IMR-90 (cell line): ENCODE results near the gene ABCG4. TPM values are rescaled to one million over a fixed set of nuclear protein-coding genes. Genes with fewer than 3 reads are reported as not detected.

Experiments
- ATAC-seq: fragments of 200-7000 bp; cut with Tn5 transposase; 2 replicates; pipeline ENCODE4 v1.9.1; 2020; ENCODE audit warnings: low read depth, mild to moderate bottlenecking, moderate library complexity
- BruUV-seq: library from RNA; stranded (reverse); fragments of 400-500 nt; replicated peaks from 2 replicates; lab custom pipeline; 2021; lab: Mats Ljungman, UMichigan
- CTCF ChIA-PET: fragments of 300-600 bp; formaldehyde crosslinking; extraction: SDS; loops from one replicate; lab custom pipeline; 2021; ENCODE audit warnings: antibody characterized with exemption; lab: Yijun Ruan, JAX
- POLR2A ChIA-PET: fragments of 300-600 bp; sonication (Branson Sonifier 250); formaldehyde crosslinking; loops from one replicate; lab custom pipeline; 2022; ENCODE audit warnings: antibody characterized with exemption; ENCODE audit not compliant: unreplicated experiment; lab: Charles Lee
- DNase-seq: peaks from one replicate; pipeline ENCODE4 v3.0.0; 2013
- H2AFZ ChIP-seq: replicated peaks from 2 replicates; pipeline ENCODE3; 2013; ENCODE audit warnings: low read length, mild to moderate bottlenecking; ENCODE audit not compliant: poor library complexity
- H2AK5ac ChIP-seq: 2 replicates; pipeline ENCODE4 v1.6.1; 2013; ENCODE audit warnings: low read depth, low read length, inconsistent platforms
- H2AK9ac ChIP-seq: replicated peaks from 2 replicates; pipeline ENCODE3; 2013; ENCODE audit warnings: mild to moderate bottlenecking, low read depth, low read length, moderate library complexity; ENCODE audit not compliant: poor library complexity
- H2BK120ac ChIP-seq: 2 replicates; pipeline ENCODE4 v1.6.1; 2013; ENCODE audit warnings: low read depth, low read length, inconsistent platforms
- H2BK15ac ChIP-seq: 3 replicates; pipeline ENCODE4 v1.6.1; 2013; ENCODE audit warnings: low read depth, low read length, inconsistent platforms
- H2BK20ac ChIP-seq: 2 replicates; pipeline ENCODE4 v1.6.1; 2013; ENCODE audit warnings: low read depth, mild to moderate bottlenecking, inconsistent platforms, low read length, moderate library complexity
- H2BK5ac ChIP-seq: 2 replicates; pipeline ENCODE4 v1.6.1; 2013; ENCODE audit warnings: mild to moderate bottlenecking, low read depth, low read length, inconsistent platforms; ENCODE audit not compliant: poor library complexity, severe bottlenecking
- H3K14ac ChIP-seq: replicated peaks from 2 replicates; pipeline ENCODE4 v1.6.1; 2013; ENCODE audit warnings: low read depth, low read length, inconsistent platforms
- H3K18ac ChIP-seq: 2 replicates; pipeline ENCODE4 v1.6.1; 2013; ENCODE audit warnings: low read depth, low read length, control low read depth
- H3K23ac ChIP-seq: 2 replicates; pipeline ENCODE4 v1.6.1; 2013; ENCODE audit warnings: low read depth, low read length, inconsistent platforms
- H3K27ac ChIP-seq: 2 replicates; pipeline ENCODE4 v1.5.1; 2013; ENCODE audit warnings: mild to moderate bottlenecking, control low read depth, low read length; ENCODE audit not compliant: insufficient read depth
- H3K27me3 ChIP-seq: 2 replicates; pipeline ENCODE4 v1.6.1; 2013; ENCODE audit warnings: low read length; ENCODE audit not compliant: control insufficient read depth, insufficient read depth
- H3K36me3 ChIP-seq: 2 replicates; pipeline ENCODE4 v1.6.1; 2013; ENCODE audit warnings: low read length, mixed read lengths; ENCODE audit not compliant: control insufficient read depth, insufficient read depth
- H3K4ac ChIP-seq: 2 replicates; pipeline ENCODE4 v1.6.1; 2013; ENCODE audit warnings: low read depth, low read length, inconsistent platforms
- H3K4me1 ChIP-seq: 2 replicates; pipeline ENCODE4 v1.6.1; 2013; ENCODE audit warnings: low read length, mixed read lengths; ENCODE audit not compliant: control insufficient read depth, insufficient read depth
- H3K4me2 ChIP-seq: 2 replicates; pipeline ENCODE4 v1.6.1; 2013; ENCODE audit warnings: low read depth, mild to moderate bottlenecking, control low read depth, low read length, moderate library complexity
- H3K4me3 ChIP-seq: 2 replicates; pipeline ENCODE4 v1.5.1; 2013; ENCODE audit warnings: low read depth, mild to moderate bottlenecking, control low read depth, low read length, moderate library complexity; ENCODE audit not compliant: insufficient read depth
- H3K56ac ChIP-seq: 2 replicates; pipeline ENCODE4 v1.6.1; 2013; ENCODE audit warnings: low read length, inconsistent platforms; ENCODE audit not compliant: insufficient read depth; ENCODE audit errors: extremely low read depth
- H3K79me1 ChIP-seq, 2 experiments: 2 replicates each; pipeline ENCODE4 v1.6.1; 2013; ENCODE audit warnings: low read length in 2 of 2, inconsistent platforms in 1 of 2, low read depth in 1 of 2
- H3K9ac ChIP-seq: 2 replicates; pipeline ENCODE4 v1.6.1; 2013; ENCODE audit warnings: low read depth, low read length, control low read depth
- H3K9me1 ChIP-seq: 2 replicates; pipeline ENCODE4 v1.6.1; 2013; ENCODE audit warnings: low read length, inconsistent platforms; ENCODE audit not compliant: insufficient read depth
- H3K9me3 ChIP-seq: 2 replicates; pipeline ENCODE4 v1.6.1; 2013; ENCODE audit warnings: low read length; ENCODE audit not compliant: control insufficient read depth, insufficient read depth
- H4K20me1 ChIP-seq: 2 replicates; pipeline ENCODE4 v1.6.1; 2013; ENCODE audit warnings: low read length, inconsistent platforms; ENCODE audit not compliant: insufficient read depth
- H4K5ac ChIP-seq: 2 replicates; pipeline ENCODE4 v1.6.1; 2013; ENCODE audit warnings: mild to moderate bottlenecking, low read depth, low read length, control low read depth
- H4K8ac ChIP-seq, 2 experiments: 2 replicates each; pipeline ENCODE4 v1.6.1; 2013; ENCODE audit warnings: low read depth in 2 of 2, low read length in 2 of 2, control low read depth in 1 of 2, inconsistent platforms in 1 of 2
- H4K91ac ChIP-seq: 2 replicates; pipeline ENCODE4 v1.6.1; 2013; ENCODE audit warnings: low read depth, low read length, inconsistent platforms; ENCODE audit not compliant: insufficient read depth
- BHLHE40 ChIP-seq: fragments of 150-350 bp; IDR thresholded peaks from 2 replicates; pipeline ENCODE4 v1.6.1; 2016; ENCODE audit warnings: mild to moderate bottlenecking, low read depth, low read length
- CEBPB ChIP-seq: IDR thresholded peaks from 2 replicates; pipeline ENCODE4 v1.6.1; 2012; ENCODE audit warnings: low read depth, low read length, improper control_type of control experiment
- CHD1 ChIP-seq: IDR thresholded peaks from 2 replicates; pipeline ENCODE4 v1.6.1; 2012; ENCODE audit warnings: low read depth, low read length, improper control_type of control experiment
- CTCF ChIP-seq: conservative IDR thresholded peaks from 2 replicates; pipeline ENCODE4 v1.5.1; 2012; ENCODE audit warnings: mild to moderate bottlenecking, low read depth, low read length, improper control_type of control experiment
- ELK1 ChIP-seq: fragments of 150-350 bp; IDR thresholded peaks from 2 replicates; pipeline ENCODE4 v1.6.1; 2016; ENCODE audit warnings: low read depth, mild to moderate bottlenecking, low read length, moderate library complexity, borderline replicate concordance
- MAFK ChIP-seq: IDR thresholded peaks from 2 replicates; pipeline ENCODE4 v1.6.1; 2012; ENCODE audit warnings: low read depth, low read length, improper control_type of control experiment
- MAZ ChIP-seq: IDR thresholded peaks from 2 replicates; pipeline ENCODE4 v1.6.1; 2012; ENCODE audit warnings: low read depth, mild to moderate bottlenecking, low read length, improper control_type of control experiment, moderate library complexity, borderline replicate concordance
- MXI1 ChIP-seq: IDR thresholded peaks from 2 replicates; pipeline ENCODE4 v1.6.1; 2012; ENCODE audit warnings: low read depth, mild to moderate bottlenecking, low read length, moderate library complexity, borderline replicate concordance
- NFE2L2 ChIP-seq: fragments of 150-350 bp; IDR thresholded peaks from 2 replicates; pipeline ENCODE4 v1.6.1; 2016; ENCODE audit warnings: low read depth, mild to moderate bottlenecking, low read length
- POLR2A ChIP-seq: IDR thresholded peaks from 2 replicates; pipeline ENCODE4 v1.6.1; 2012; ENCODE audit warnings: mild to moderate bottlenecking, low read depth, low read length
- RAD21 ChIP-seq: IDR thresholded peaks from 2 replicates; pipeline ENCODE4 v1.6.1; 2012; ENCODE audit warnings: low read length, improper control_type of control experiment
- RCOR1 ChIP-seq: IDR thresholded peaks from 2 replicates; pipeline ENCODE4 v1.6.1; 2012; ENCODE audit warnings: mild to moderate bottlenecking, low read length, improper control_type of control experiment; ENCODE audit not compliant: insufficient replicate concordance
- RFX5 ChIP-seq: IDR thresholded peaks from 2 replicates; pipeline ENCODE4 v1.8.0; 2012; ENCODE audit warnings: low read depth, mild to moderate bottlenecking, low read length, moderate library complexity
- SMC3 ChIP-seq: fragments of 150-350 bp; IDR thresholded peaks from 2 replicates; pipeline ENCODE4 v1.6.1; 2016; ENCODE audit warnings: low read depth, mild to moderate bottlenecking, antibody characterized with exemption, low read length, moderate library complexity
- USF2 ChIP-seq: fragments of 150-350 bp; IDR thresholded peaks from 2 replicates; pipeline ENCODE4 v1.6.1; 2017; ENCODE audit warnings: mild to moderate bottlenecking, antibody characterized with exemption, low read length, low read depth
- WGBS, 2 experiments: methylation state at CpG; one replicate each; pipeline versions ENCODE4 v1.1.5 to v1.1.7; 2013; ENCODE audit warnings: missing lambda C conversion rate in 2 of 2; ENCODE audit not compliant: insufficient read length in 1 of 2; ENCODE audit errors: extremely low coverage in 2 of 2; 5-methylcytosine and 5-hydroxymethylcytosine counted together
- dilution Hi-C: fragments of 300-500 bp; cut with HindIII; formaldehyde crosslinking; loops from one replicate; pipeline ENCODE4 v1.14.3; 2018; ENCODE audit warnings: low sequenced_read_pairs; ENCODE audit not compliant: unreplicated experiment
- in situ Hi-C: fragments of 300-500 bp; cut with MboI; formaldehyde crosslinking; loops from 3 replicates; pipeline ENCODE4 v1.14.3; 2019; ENCODE audit warnings: low sequenced_read_pairs, inconsistent platforms, mixed read lengths
- intact Hi-C: fragments of 100-400 bp; cut with micrococcal nuclease; formaldehyde crosslinking; loops from 2 replicates; pipeline ENCODE4 v1.10.0; 2022
- polyA plus RNA-seq, 3 experiments: library from polyadenylated mRNA; depleted of rRNA; stranded (reverse); fragments of >200 nt; gene quantifications; 2 replicates each; pipeline ENCODE4 v1.2.3, GENCODE V29; 2012; ENCODE audit warnings: low replicate concordance in 1 of 3
- total RNA-seq: library from RNA; depleted of rRNA; stranded (reverse); fragments of >200 nt; gene quantifications from 2 replicates; pipeline ENCODE4 v1.2.3, GENCODE V29; 2012

ABCG4 gene
- total and polyA plus RNA-seq, 2 of the 4 experiments (the other 2 are of a cell fraction), result under 0.01 to 0.26 TPM

- Histone ChIP-seq H2AK9ac (peak overlapping the region; percentile 91), H2AFZ (peak overlapping the region; percentile 91), H3K4me2 (peak overlapping the region; percentile 95), H3K9me1 (peaks cover 23% of the 10 kb centered on the region), H3K4me1 (peaks cover 9% of the 10 kb centered on the region), H3K9ac (peak overlapping the region; percentile 81), H2AK5ac (peak overlapping the region; percentile 17; the same call in 1 of the 2 replicates), H3K4me3 (peak overlapping the region; percentile 45), H2BK5ac (no peak overlapping the region), H3K14ac (no peak overlapping the region), H2BK20ac (no peak overlapping the region), H4K20me1 (peaks cover 4% of the 10 kb centered on the region; the same call in 1 of the 2 replicates), H3K27ac (peak overlapping the region; percentile 36; the same call in 1 of the 2 replicates), H3K18ac (no peak overlapping the region), H3K56ac (no peak overlapping the region), H3K27me3 (no peaks in the 10 kb centered on the region), H3K79me1 (peaks cover 21 to 57% of the 10 kb centered on the region in 2 experiments), H3K4ac (peak overlapping the region; percentile 19; the same call in 1 of the 2 replicates), H4K91ac (no peak overlapping the region), H3K23ac (peak overlapping the region; percentile 10), H3K9me3 (no peaks in the 10 kb centered on the region), H4K8ac (peak overlapping the region in 1 of 2 experiments; percentile 18; a peak in 1 of 4 replicates), H3K36me3 (peaks cover 15% of the 10 kb centered on the region), H2BK15ac (no peak overlapping the region), H2BK120ac (no peak overlapping the region), H4K5ac (no peak overlapping the region)
- in situ Hi-C loops, result no loop called here
- CTCF ChIA-PET, result no interaction called here
- BruUV-seq, result no TSS peak
- POLR2A ChIA-PET, result no interaction called here
- ATAC-seq, result peak; percentile 38
- dilution Hi-C loops, result no loop called here
- intact Hi-C loops, result loop anchor here (10.0 kb wide), 1 partner anchor 367 kb away; no protein-coding TSS in a partner anchor
- 0% methylated on average over 17 of the region's 65 CpGs; no CpG with 5 or more reads in 1 of the 2 experiments for WGBS, 2 experiments
- DNase-seq, result no peak
- no peak for TF ChIP-seq MAZ
- TF ChIP-seq MAFK, result no peak
- no peak for TF ChIP-seq POLR2A
- no peak for TF ChIP-seq NFE2L2
- TF ChIP-seq CHD1, result no peak
- no peak for TF ChIP-seq BHLHE40
- TF ChIP-seq ELK1, result no peak
- no peak for TF ChIP-seq RAD21
- TF ChIP-seq RFX5, result no peak
- TF ChIP-seq MXI1, result no peak
- TF ChIP-seq CTCF, result no peak
- no peak for TF ChIP-seq USF2
- TF ChIP-seq CEBPB, result no peak
- TF ChIP-seq RCOR1, result no peak
- no peak for TF ChIP-seq SMC3
These were observed 41.2 kb upstream of the ABCG4 start for GRCh38 chr11:119107538-119108145.
